ENCODE data around the gene NTRK3.

DNA sequence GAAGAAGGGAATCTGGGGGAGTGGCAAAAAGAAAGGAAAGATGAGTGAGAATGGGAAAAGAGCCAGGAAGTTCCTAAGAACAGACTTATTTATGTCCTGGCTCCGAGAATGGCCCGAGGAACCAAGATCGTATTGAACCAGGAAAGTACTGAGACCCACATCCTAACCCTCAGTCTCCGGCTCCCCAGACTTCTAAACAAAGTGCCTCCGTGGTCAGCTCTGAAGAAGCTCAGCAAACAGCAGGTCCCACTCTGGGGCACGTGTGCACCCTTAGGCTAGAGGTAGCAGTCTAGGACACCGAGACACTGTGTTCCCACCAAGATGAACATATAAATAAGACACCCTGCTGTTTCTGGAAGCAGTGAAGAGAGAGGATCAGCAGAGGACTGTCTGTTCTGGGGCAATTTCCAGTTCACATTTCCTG, 307.4 kb downstream of the NTRK3 start:
- TF ChIP-seq POLR2A (IDR thresholded peaks at IDR 0.05) (no peak), CTCF (IDR thresholded peaks at IDR 0.05) (no peak), POLR2AphosphoS5 (IDR thresholded peaks at IDR 0.05) (peak in 1 of 3 donors; percentile 52), EP300 (IDR thresholded peaks at IDR 0.05) (no peak)

All from suprapubic skin (tissue), 4 donors.